PC-3 (cell line): ENCODE data around the gene APOL2. TPM values are rescaled to one million over a fixed set of nuclear protein-coding genes. Genes with fewer than 3 reads are reported as not detected.

Experiments
- ATAC-seq: fragments of 200-7000 bp; cut with Tn5 transposase; 2 replicates; pipeline ENCODE4 v1.9.1; 2020; ENCODE audit warnings: mild to moderate bottlenecking, moderate library complexity
- BruUV-seq: library from RNA; stranded (reverse); fragments of 400-500 nt; replicated peaks from 2 replicates; lab custom pipeline; 2021; lab: Mats Ljungman, UMichigan
- CTCF ChIA-PET: fragments of 300-600 bp; sonication (Branson Sonifier 250); formaldehyde crosslinking; loops from one replicate; lab custom pipeline; 2022; ENCODE audit warnings: antibody characterized with exemption; lab: Charles Lee
- POLR2A ChIA-PET: fragments of 300-600 bp; sonication (Branson Sonifier 250); formaldehyde crosslinking; loops from one replicate; lab custom pipeline; 2022; ENCODE audit warnings: antibody characterized with exemption; ENCODE audit not compliant: unreplicated experiment; lab: Charles Lee
- DNase-seq: peaks from one replicate; pipeline ENCODE4 v3.0.0-alpha.2; 2015
- H2AFZ ChIP-seq: fragments of 300-600 bp; sonication (generic); 2 replicates; pipeline ENCODE4 v1.6.0; 2016; ENCODE audit warnings: antibody characterized with exemption, low read length
- H3F3A ChIP-seq: fragments of 300-600 bp; sonication (generic); one replicate; pipeline ENCODE4 v1.6.0; 2017; ENCODE audit warnings: antibody characterized with exemption, low read length, control low read depth, mild to moderate bottlenecking; ENCODE audit not compliant: unreplicated experiment
- H3K27ac ChIP-seq: fragments of 300-600 bp; sonication (generic); 2 replicates; pipeline ENCODE4 v1.5.1; 2016; ENCODE audit warnings: mild to moderate bottlenecking, low read length
- H3K27me3 ChIP-seq: fragments of 300-600 bp; sonication (generic); 2 replicates; pipeline ENCODE4 v1.6.1; 2016; ENCODE audit warnings: low read length, mixed read lengths
- H3K36me3 ChIP-seq: fragments of 300-600 bp; sonication (generic); 2 replicates; pipeline ENCODE4 v1.6.1; 2016; ENCODE audit warnings: low read depth, mixed run types, low read length, mixed read lengths
- H3K4me1 ChIP-seq: fragments of 300-600 bp; sonication (generic); 2 replicates; pipeline ENCODE4 v1.5.1; 2016; ENCODE audit warnings: low read length; ENCODE audit not compliant: insufficient read depth
- H3K4me2 ChIP-seq: fragments of 300-600 bp; sonication (generic); 2 replicates; pipeline ENCODE4 v1.6.0; 2016; ENCODE audit warnings: low read length
- H3K4me3 ChIP-seq: fragments of 300-600 bp; sonication (generic); 2 replicates; pipeline ENCODE4 v1.5.1; 2016; ENCODE audit warnings: mild to moderate bottlenecking, low read length, mixed read lengths
- H3K79me2 ChIP-seq: fragments of 300-600 bp; sonication (generic); 2 replicates; pipeline ENCODE4 v1.6.1; 2017; ENCODE audit warnings: low read length, mixed read lengths
- H3K9ac ChIP-seq: fragments of 300-600 bp; sonication (generic); 2 replicates; pipeline ENCODE4 v1.6.0; 2016; ENCODE audit warnings: mild to moderate bottlenecking, low read length
- H3K9me2 ChIP-seq: fragments of 300-600 bp; sonication (generic); replicated peaks from 2 replicates; pipeline ENCODE4 v1.6.1; 2016; ENCODE audit warnings: mixed run types, low read length, mixed read lengths
- H3K9me3 ChIP-seq: fragments of 300-600 bp; sonication (generic); 2 replicates; pipeline ENCODE4 v1.6.1; 2016; ENCODE audit warnings: low read length, mixed read lengths
- H4K20me1 ChIP-seq: fragments of 300-600 bp; sonication (generic); 2 replicates; pipeline ENCODE4 v1.6.1; 2016; ENCODE audit warnings: low read length, mixed read lengths
- EZH2 ChIP-seq: fragments of 300-600 bp; sonication (generic); IDR thresholded peaks from one replicate; pipeline ENCODE4 v1.6.1; 2017; ENCODE audit warnings: antibody characterized with exemption, mild to moderate bottlenecking, low read length; ENCODE audit not compliant: unreplicated experiment
- EZH2phosphoT487 ChIP-seq: fragments of 300-600 bp; sonication (generic); IDR thresholded peaks from 2 replicates; pipeline ENCODE4 v1.6.1; 2018; ENCODE audit warnings: mild to moderate bottlenecking, antibody characterized with exemption, low read length, borderline replicate concordance
- intact Hi-C: fragments of 100-400 bp; cut with micrococcal nuclease; formaldehyde crosslinking; loops from 2 replicates; pipeline ENCODE4 v1.9.0; 2023
- total RNA-seq: library from RNA; depleted of rRNA; stranded (reverse); fragments of >200 nt; gene quantifications from 2 replicates; pipeline ENCODE4 v1.2.3, GENCODE V29; 2014
- TF ChIP-seq, protein P1 (sequence below): fragments of 300-600 bp; sonication (generic); conservative IDR thresholded peaks from 2 replicates; pipeline ENCODE4 v1.5.1; 2017; ENCODE audit warnings: antibody characterized with exemption, low read depth, mild to moderate bottlenecking, low read length

Gene APOL2
- total RNA-seq, 1 experiment from 2014 or later, result 9.7 TPM

DNA sequence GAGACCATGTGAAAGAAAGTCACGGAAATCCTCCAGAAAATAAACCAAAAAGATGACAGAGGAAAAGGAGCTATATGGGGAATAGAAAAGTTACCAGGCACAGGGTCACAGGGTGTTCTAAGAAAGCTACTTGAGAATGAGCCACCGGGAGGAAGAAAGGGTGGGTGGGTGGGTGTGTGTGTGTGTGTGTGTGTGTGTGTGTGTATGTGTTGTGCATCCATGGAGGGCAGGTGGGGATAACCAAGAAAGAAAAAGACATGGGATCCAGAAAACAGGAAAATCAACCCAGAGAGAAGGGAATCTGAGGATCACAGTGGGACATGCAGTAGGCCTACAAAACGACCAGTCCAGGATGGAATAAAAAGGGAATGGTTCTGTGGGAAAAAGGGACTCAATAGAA is 3.7 kb downstream of the APOL2 start:
- intact Hi-C loops, result loop anchor here (5.0 kb wide), 1 partner anchor 38 kb away; no protein-coding TSS in a partner anchor
- H3K27ac ChIP-seq, result no peak overlapping the region
- H3K4me2 ChIP-seq, result no peak overlapping the region
- H3K27me3 ChIP-seq, result no peaks in the 10 kb centered on the region
- no peak for ATAC-seq
- ChIA-PET CTCF (no interaction called here), POLR2A (no interaction called here)
- no peaks in the 10 kb centered on the region; the same call in 1 of the 2 replicates for H3K36me3 ChIP-seq
- no peaks in the 10 kb centered on the region for H3K9me3 ChIP-seq
- peaks cover 24% of the 10 kb centered on the region for H3K79me2 ChIP-seq
- H3K9me2 ChIP-seq, result no peaks in the 10 kb centered on the region
- TF ChIP-seq EZH2 (no peak), EZH2phosphoT487 (no peak)
- TF ChIP-seq, protein P1, sequence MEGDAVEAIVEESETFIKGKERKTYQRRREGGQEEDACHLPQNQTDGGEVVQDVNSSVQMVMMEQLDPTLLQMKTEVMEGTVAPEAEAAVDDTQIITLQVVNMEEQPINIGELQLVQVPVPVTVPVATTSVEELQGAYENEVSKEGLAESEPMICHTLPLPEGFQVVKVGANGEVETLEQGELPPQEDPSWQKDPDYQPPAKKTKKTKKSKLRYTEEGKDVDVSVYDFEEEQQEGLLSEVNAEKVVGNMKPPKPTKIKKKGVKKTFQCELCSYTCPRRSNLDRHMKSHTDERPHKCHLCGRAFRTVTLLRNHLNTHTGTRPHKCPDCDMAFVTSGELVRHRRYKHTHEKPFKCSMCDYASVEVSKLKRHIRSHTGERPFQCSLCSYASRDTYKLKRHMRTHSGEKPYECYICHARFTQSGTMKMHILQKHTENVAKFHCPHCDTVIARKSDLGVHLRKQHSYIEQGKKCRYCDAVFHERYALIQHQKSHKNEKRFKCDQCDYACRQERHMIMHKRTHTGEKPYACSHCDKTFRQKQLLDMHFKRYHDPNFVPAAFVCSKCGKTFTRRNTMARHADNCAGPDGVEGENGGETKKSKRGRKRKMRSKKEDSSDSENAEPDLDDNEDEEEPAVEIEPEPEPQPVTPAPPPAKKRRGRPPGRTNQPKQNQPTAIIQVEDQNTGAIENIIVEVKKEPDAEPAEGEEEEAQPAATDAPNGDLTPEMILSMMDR, result no peak
- H3K4me1 ChIP-seq, result peaks cover 18% of the 10 kb centered on the region
- H3K9ac ChIP-seq, result no peak overlapping the region
- no peak for DNase-seq
- H3K4me3 ChIP-seq, result no peak overlapping the region
- no peak overlapping the region for H2AFZ ChIP-seq
- H3F3A ChIP-seq, result no peaks in the 10 kb centered on the region
- no TSS peak for BruUV-seq
- H4K20me1 ChIP-seq, result no peaks in the 10 kb centered on the region

DNA sequence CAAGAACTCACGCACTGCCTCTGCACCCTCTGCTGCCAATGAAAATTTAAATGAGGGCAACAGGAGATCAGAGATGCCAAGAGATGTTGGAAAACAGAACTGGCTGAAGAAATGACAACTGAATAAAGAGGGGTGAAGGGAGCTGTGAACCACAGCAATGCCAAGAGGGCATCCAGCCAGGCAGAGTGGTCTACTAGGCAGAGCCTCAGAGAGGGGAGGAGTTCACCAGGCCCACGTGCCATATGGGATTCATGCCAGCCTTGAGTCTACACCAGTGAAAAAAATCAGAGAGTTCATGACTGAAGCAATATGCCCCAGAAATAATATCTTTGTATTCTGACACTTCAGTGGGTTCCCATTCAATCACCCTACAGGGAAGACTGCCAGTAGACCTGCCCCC is 4.4 kb downstream of the APOL2 start:
- H3K36me3 ChIP-seq, result no peaks in the 10 kb centered on the region; the same call in 1 of the 2 replicates
- no peak overlapping the region for H2AFZ ChIP-seq
- H3K4me1 ChIP-seq, result peaks cover 17% of the 10 kb centered on the region
- no peak overlapping the region for H3K4me3 ChIP-seq
- ChIA-PET POLR2A (no interaction called here), CTCF (no interaction called here)
- no peak for DNase-seq
- H3K9me3 ChIP-seq, result no peaks in the 10 kb centered on the region
- peaks cover 24% of the 10 kb centered on the region for H3K79me2 ChIP-seq
- no peaks in the 10 kb centered on the region for H3F3A ChIP-seq
- H4K20me1 ChIP-seq, result no peaks in the 10 kb centered on the region
- no peak for TF ChIP-seq EZH2
- TF ChIP-seq, protein P1, result no peak
- no peak for TF ChIP-seq EZH2phosphoT487
- intact Hi-C loops, result loop anchor here (5.0 kb wide), 1 partner anchor 38 kb away; no protein-coding TSS in a partner anchor
- no TSS peak for BruUV-seq
- H3K27ac ChIP-seq, result no peak overlapping the region
- no peak for ATAC-seq
- H3K9ac ChIP-seq, result no peak overlapping the region
- no peaks in the 10 kb centered on the region for H3K27me3 ChIP-seq
- H3K4me2 ChIP-seq, result no peak overlapping the region
- H3K9me2 ChIP-seq, result no peaks in the 10 kb centered on the region

DNA sequence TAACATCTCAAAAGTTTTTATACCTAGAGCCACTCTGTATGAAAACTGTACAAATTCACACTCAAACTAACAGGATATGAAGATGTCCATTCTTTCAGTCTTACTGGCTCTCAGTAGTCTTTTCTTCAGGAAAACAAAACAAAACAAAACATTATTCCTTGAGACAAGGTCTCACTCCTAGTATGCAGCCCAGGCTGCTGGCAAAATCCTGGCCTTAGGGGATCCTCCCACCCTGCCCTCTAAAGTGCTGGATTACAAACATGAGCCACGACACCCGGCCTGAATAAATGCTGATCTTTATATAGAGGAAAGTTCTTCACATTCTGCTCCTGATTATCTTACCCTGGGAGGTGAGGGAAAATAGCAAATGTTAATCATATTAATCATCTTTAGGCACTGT is 5.1 kb downstream of the APOL2 start:
- Histone ChIP-seq H3K4me2 (no peak overlapping the region), H3K79me2 (peaks cover 24% of the 10 kb centered on the region), H3K4me3 (no peak overlapping the region), H3K36me3 (no peaks in the 10 kb centered on the region; the same call in 1 of the 2 replicates), H4K20me1 (no peaks in the 10 kb centered on the region), H3K9ac (no peak overlapping the region), H3K9me3 (no peaks in the 10 kb centered on the region), H3K4me1 (peaks cover 13% of the 10 kb centered on the region), H3K27ac (no peak overlapping the region), H3K9me2 (no peaks in the 10 kb centered on the region), H3F3A (no peaks in the 10 kb centered on the region), H2AFZ (no peak overlapping the region), H3K27me3 (no peaks in the 10 kb centered on the region)
- ChIA-PET POLR2A (interaction anchor here (0.6 kb wide), 1 partner anchor 37 kb away, joined by 3 read pairs; no protein-coding TSS in a partner anchor), CTCF (no interaction called here)
- ATAC-seq (no peak), DNase-seq (no peak)
- TF ChIP-seq, protein P1, result no peak
- no peak for TF ChIP-seq EZH2phosphoT487
- no peak for TF ChIP-seq EZH2
- intact Hi-C loops, result no loop called here
- no TSS peak for BruUV-seq
